Stimulated activated CD4-positive, alpha-beta T cell treated with anti-CD3 and anti-CD28 coated beads, Interleukin-15, amount 100 ng/mL, for 24 hours (primary cell): Measurements from ENCODE around the gene PGAM1.
A peak's percentile ranks its signal among the peaks of the same experiment; 100 is the strongest.
"Not testable (repeated sequence)": the region's sequence is repeated elsewhere in the genome, so short reads cannot be mapped to it uniquely, and the experiment has no call there.

Experiments
- DNase-seq: peaks from one replicate; pipeline ENCODE4 v3.0.0-alpha.2; 2020

Gene PGAM1

GRCh38 chr10:97425964-97426775 is at the start of gene PGAM1:
Gene PGAM1, plus strand, starts transcription at chr10:97426191. Its CDS starts 117 bp downstream, at chr10:97426308.
- DNase-seq, result peak; percentile 95

- no peak for DNase-seq
These were observed 49.6 kb upstream of the PGAM1 start for GRCh38 chr10:97376413-97376812.

GRCh38 chr10:97378933-97379921 is 46.8 kb upstream of the PGAM1 start:
- no peak for DNase-seq

GRCh38 chr10:97380516-97380915 is 45.5 kb upstream of the PGAM1 start:
- DNase-seq, result no peak

GRCh38 chr10:97381626-97382025 is 44.4 kb upstream of the PGAM1 start:
- DNase-seq, result no peak

GRCh38 chr10:97383159-97383558 is 42.8 kb upstream of the PGAM1 start:
- DNase-seq, result no peak

- DNase-seq, result no peak
These were observed 41.8 kb upstream of the PGAM1 start for GRCh38 chr10:97384156-97384555.

GRCh38 chr10:97384641-97385040 is 41.4 kb upstream of the PGAM1 start:
- DNase-seq, result no peak

GRCh38 chr10:97385565-97385964 is 40.4 kb upstream of the PGAM1 start:
- DNase-seq, result no peak

- no peak for DNase-seq
These were observed 37.8 kb upstream of the PGAM1 start for GRCh38 chr10:97388152-97388551.

- DNase-seq, result no peak
These were observed 35.9 kb upstream of the PGAM1 start for GRCh38 chr10:97390091-97390490.

GRCh38 chr10:97393034-97393573 is 32.9 kb upstream of the PGAM1 start:
- no peak for DNase-seq

- no peak for DNase-seq
These were observed 29.9 kb upstream of the PGAM1 start for GRCh38 chr10:97396056-97396455.

- DNase-seq, result peak; percentile 53
These were observed 26.0 kb upstream of the PGAM1 start for GRCh38 chr10:97399843-97400545.

- peak; percentile 87 for DNase-seq
These were observed 25.1 kb upstream of the PGAM1 start, which contains the start of gene RRP12 for GRCh38 chr10:97400665-97401454. Gene RRP12, minus strand, starts transcription at chr10:97401340. Its CDS starts 109 bp downstream, at chr10:97401231.

GRCh38 chr10:97401455-97401919 is 24.5 kb upstream of the PGAM1 start:
- DNase-seq, result no peak

GRCh38 chr10:97404044-97404443 is 21.9 kb upstream of the PGAM1 start:
- no peak for DNase-seq

GRCh38 chr10:97406064-97406463 is 19.9 kb upstream of the PGAM1 start:
- no peak for DNase-seq

GRCh38 chr10:97406483-97406882 is 19.5 kb upstream of the PGAM1 start:
- DNase-seq, result not testable (repeated sequence)

GRCh38 chr10:97407211-97407951 is 18.6 kb upstream of the PGAM1 start:
- DNase-seq, result peak; percentile 71

GRCh38 chr10:97407952-97408248 is 18.1 kb upstream of the PGAM1 start:
- no peak for DNase-seq
